Measurements from ENCODE around the gene TYRO3. TPM values are rescaled to one million over a fixed set of nuclear protein-coding genes. Genes with fewer than 3 reads are reported as not detected.

Gene TYRO3
- total and polyA plus RNA-seq, 2 of the 13 experiments (the other 11 are each of a cell fraction or from before 2014, with no cell fraction given): 24.0 to 43.6 TPM

DNA sequence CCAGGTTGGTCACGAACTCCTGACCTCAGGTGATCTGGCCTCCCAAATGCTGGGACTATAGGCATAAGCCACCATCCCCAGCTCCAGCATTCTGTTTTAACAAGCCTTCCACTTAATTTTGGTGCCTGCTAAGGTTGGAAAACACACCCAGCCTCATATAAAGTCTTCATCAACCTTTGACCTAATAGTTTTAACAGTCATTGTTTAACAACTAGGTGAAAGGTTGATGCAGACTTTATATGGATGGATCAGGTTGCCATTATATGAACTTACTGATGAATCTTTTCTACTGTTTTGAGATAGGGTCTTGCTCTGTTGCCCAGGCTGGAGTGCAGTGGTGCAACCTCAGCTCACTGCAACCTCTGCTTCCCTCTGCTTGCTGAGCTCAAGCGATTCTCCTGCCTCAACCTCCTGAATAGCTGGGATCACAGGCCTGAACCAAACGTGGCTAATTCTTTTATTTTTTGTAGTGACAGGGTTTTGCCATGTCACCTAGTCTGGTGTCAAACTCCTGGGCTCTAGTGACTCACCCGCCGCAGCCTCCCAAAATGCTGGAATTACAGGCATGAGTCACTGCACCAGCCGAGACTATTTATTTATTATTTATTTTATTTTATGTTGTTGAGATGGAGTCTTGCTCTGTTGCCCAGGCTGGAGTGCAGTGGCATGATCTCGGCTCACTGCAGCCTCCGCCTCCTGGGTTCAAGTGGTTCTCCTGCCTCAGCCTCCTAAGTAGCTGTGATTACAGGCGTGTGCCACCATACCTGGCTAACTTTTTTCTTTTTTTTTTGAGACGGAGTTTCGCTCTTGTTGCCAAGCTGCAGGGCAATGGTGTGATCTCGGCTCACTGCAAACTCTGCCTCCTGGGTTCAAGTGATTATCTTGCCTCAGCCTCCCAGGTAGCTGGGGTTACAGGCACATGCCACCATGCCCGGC is 11.9 kb upstream of the TYRO3 start (continued):
- TF ChIP-seq, protein P1, sequence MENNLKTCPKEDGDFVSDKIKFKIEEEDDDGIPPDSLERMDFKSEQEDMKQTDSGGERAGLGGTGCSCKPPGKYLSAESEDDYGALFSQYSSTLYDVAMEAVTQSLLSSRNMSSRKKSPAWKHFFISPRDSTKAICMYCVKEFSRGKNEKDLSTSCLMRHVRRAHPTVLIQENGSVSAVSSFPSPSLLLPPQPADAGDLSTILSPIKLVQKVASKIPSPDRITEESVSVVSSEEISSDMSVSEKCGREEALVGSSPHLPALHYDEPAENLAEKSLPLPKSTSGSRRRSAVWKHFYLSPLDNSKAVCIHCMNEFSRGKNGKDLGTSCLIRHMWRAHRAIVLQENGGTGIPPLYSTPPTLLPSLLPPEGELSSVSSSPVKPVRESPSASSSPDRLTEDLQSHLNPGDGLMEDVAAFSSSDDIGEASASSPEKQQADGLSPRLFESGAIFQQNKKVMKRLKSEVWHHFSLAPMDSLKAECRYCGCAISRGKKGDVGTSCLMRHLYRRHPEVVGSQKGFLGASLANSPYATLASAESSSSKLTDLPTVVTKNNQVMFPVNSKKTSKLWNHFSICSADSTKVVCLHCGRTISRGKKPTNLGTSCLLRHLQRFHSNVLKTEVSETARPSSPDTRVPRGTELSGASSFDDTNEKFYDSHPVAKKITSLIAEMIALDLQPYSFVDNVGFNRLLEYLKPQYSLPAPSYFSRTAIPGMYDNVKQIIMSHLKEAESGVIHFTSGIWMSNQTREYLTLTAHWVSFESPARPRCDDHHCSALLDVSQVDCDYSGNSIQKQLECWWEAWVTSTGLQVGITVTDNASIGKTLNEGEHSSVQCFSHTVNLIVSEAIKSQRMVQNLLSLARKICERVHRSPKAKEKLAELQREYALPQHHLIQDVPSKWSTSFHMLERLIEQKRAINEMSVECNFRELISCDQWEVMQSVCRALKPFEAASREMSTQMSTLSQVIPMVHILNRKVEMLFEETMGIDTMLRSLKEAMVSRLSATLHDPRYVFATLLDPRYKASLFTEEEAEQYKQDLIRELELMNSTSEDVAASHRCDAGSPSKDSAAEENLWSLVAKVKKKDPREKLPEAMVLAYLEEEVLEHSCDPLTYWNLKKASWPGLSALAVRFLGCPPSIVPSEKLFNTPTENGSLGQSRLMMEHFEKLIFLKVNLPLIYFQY (CRISPR knock-in tag; IDR thresholded peaks at IDR 0.05; ENCODE audit: borderline replicate concordance): no peak
- TF ChIP-seq, protein P2, sequence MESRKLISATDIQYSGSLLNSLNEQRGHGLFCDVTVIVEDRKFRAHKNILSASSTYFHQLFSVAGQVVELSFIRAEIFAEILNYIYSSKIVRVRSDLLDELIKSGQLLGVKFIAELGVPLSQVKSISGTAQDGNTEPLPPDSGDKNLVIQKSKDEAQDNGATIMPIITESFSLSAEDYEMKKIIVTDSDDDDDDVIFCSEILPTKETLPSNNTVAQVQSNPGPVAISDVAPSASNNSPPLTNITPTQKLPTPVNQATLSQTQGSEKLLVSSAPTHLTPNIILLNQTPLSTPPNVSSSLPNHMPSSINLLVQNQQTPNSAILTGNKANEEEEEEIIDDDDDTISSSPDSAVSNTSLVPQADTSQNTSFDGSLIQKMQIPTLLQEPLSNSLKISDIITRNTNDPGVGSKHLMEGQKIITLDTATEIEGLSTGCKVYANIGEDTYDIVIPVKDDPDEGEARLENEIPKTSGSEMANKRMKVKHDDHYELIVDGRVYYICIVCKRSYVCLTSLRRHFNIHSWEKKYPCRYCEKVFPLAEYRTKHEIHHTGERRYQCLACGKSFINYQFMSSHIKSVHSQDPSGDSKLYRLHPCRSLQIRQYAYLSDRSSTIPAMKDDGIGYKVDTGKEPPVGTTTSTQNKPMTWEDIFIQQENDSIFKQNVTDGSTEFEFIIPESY (CRISPR knock-in tag; IDR thresholded peaks at IDR 0.05): no peak
- TF ChIP-seq KLF16 (CRISPR knock-in tag; IDR thresholded peaks at IDR 0.05) (no peak), ZNF121 (CRISPR knock-in tag; IDR thresholded peaks at IDR 0.05) (peak; percentile 84), ZNF160 (CRISPR knock-in tag; IDR thresholded peaks at IDR 0.05) (no peak), AGO1 (IDR thresholded peaks at IDR 0.05; ENCODE audit: low read depth, low read length, poor library complexity, severe bottlenecking) (no peak)
- TF ChIP-seq, protein P3, sequence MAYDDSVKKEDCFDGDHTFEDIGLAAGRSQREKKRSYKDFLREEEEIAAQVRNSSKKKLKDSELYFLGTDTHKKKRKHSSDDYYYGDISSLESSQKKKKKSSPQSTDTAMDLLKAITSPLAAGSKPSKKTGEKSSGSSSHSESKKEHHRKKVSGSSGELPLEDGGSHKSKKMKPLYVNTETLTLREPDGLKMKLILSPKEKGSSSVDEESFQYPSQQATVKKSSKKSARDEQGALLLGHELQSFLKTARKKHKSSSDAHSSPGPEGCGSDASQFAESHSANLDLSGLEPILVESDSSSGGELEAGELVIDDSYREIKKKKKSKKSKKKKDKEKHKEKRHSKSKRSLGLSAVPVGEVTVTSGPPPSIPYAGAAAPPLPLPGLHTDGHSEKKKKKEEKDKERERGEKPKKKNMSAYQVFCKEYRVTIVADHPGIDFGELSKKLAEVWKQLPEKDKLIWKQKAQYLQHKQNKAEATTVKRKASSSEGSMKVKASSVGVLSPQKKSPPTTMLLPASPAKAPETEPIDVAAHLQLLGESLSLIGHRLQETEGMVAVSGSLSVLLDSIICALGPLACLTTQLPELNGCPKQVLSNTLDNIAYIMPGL (CRISPR knock-in tag; IDR thresholded peaks at IDR 0.05; ENCODE audit: borderline replicate concordance in 1 of 2, low read depth in 1 of 2): no peak

Measured in HepG2 (cell line).